HS-5 (cell line): ENCODE data around the gene ZC3H7B.
"Not testable (repeated sequence)": the region's sequence is repeated elsewhere in the genome, so short reads cannot be mapped to it uniquely, and the experiment has no call there.

Experiments
- DNase-seq: peaks from one replicate; pipeline ENCODE4 v3.0.0-alpha.2; 2012; ENCODE audit warnings: low read depth

Gene ZC3H7B

GRCh38 chr22:41301085-41302020, at the start of gene ZC3H7B:
ZC3H7B (plus strand) TSS chr22:41301525; CDS start chr22:41320661, 19,136 bp downstream.
- no peak for DNase-seq

GRCh38 chr22:41252365-41252764, 49.0 kb upstream of the ZC3H7B start:
- DNase-seq, result no peak

GRCh38 chr22:41254230-41254629, 47.1 kb upstream of the ZC3H7B start:
- DNase-seq, result no peak

DNA sequence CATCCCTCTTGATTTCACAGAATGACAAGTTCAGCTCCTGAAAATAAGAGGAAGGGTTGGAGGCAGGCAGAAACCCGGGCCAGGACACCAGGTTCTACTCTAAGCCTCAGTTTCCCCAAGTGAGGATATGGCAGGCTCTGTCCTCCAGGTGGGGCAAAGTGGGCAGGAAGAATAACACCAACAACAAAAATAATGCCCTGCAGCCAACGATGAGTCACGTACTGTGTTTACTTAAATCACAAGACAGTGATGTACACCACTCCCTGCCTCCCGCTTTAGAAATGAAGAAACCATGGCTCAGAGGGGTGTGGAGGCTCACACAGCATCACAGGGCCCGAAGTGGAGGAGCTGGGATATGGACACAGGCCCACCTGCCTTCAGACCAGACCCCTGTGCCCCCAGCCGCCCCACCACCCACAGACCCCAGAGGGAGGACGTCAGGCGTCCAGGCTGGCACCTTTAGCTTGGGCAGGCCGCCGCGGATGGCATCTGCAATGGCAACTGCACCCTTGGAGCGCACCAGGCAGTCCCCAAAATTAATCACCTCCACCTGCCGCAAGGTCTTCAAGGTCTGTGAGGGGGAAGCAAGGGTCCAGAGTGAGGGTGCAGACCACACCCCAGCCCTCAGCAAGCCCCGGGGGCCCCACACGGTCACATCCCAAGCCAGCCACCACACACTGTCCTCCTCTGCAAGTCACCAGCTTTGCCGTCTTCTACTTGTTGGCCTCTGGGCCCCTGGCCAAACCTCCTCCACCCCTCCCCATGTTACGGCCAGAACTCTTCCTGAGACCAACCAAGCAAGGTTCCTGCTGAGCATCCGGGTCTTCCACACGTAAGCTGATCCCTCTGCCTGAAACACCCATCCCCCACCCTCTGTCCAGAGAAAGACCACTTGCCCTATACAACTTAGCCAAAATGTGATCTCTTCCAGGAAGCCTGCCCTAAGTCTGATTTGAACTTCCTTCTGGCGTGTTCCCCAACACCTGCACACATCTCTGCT, 44.8 kb upstream of the ZC3H7B start:
- DNase-seq, result peak; percentile 18

- no peak for DNase-seq
Measured at GRCh38 chr22:41257696-41258095, 43.6 kb upstream of the ZC3H7B start.

GRCh38 chr22:41259756-41260155, 41.6 kb upstream of the ZC3H7B start:
- not testable (repeated sequence) for DNase-seq

- no peak for DNase-seq
Measured at GRCh38 chr22:41260871-41261270, 40.5 kb upstream of the ZC3H7B start.

DNA sequence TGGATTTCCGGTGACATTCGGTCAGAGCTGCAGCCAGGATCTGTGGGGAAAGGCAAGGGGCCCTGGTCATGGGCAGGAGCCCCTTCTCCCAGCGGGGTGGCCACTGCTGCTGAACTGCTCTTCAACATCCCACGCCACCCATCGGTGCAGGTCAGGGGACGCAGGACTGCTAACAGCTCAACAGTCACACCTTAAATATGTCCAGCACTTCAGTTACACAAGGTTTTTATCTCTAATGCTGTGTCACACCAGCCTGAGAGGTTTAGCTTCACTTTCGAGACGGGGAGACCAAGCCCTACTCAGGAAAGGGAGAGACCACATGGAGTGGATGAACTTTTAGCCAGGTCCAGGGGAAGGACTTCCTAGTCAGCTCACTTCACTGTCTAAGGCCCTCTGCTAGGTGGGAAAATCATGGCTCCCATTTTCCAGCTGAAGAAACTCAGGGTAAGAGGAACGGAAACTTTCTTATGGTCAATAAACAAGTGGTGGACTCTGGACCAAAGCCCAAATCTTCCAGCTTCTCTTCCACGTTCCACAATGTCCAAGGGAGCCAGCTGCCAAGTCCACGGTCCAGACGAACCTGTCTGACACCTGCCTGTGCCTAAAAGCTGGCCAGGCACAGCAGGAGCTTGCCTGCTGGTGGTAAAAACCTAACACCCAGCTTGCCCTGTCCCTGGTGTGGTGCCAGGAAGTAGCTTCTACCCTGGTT, 39.6 kb upstream of the ZC3H7B start:
- DNase-seq, result no peak

GRCh38 chr22:41262250-41262765, 39.0 kb upstream of the ZC3H7B start:
- DNase-seq, result no peak

DNA sequence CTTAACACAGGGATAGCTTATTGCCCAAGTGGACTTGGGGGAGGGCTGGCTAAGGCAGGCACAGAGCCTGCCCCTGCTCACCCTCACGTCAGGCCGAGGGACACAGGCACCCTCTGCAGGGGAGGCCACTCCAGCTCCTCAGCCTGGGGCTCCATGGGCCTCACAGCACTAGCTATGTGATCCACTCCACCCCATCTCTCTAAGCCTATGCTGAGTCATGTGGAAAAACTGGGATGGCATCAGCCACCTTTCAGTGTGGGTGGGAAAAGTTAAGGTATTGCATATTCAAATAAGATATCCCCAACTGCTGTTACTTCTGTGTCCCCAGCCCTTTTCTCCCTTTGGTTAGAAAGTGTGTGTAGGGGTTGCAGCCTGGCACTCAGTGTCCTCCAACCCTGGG, 37.6 kb upstream of the ZC3H7B start:
- no peak for DNase-seq

DNA sequence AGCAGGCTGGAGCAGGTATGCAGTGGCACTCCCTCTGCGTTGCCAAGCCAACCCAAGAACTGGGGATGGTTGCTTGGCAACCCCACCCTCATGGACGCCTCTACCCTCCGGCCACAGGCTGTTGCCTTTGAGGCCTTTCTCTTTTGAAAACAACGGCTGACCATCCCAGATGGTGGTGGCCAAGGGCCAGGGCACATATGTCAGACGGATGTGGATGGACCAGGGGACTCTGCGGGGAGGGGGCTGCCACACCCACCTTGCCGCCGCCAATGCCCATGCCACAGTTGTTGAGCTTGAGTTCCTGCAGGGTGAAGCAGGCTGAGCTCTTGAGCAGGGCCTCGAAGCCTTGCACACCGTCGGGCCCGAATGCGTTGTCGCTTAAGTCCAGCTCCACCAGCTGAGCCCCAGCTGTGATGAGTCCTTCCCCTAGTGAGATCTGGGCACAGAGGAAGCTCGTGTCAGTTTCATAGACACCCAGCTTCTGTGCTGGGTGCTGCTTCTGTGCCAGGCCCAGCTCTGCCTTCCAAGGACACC, 36.9 kb upstream of the ZC3H7B start:
- DNase-seq, result no peak

DNA sequence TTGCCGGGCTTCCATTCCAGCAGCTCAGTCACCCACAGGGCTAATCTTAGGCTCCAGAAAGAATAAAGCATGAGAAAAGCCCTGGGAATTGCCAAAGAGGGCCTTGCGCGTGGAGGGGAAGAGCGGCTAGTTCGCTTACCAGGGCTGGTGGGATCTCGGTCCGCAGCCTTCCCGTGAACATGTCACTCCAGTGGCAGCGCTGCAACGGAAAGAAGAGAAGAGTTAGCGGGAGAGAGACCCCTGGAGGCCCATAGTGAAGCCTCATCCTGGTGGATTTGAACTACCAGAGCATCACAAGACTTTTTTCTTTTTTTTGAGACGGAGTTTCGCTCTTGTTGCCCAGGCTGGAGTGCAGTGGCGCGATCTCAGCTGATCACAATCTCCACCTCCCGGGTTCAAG, 33.4 kb upstream of the ZC3H7B start:
- no peak for DNase-seq

- no peak for DNase-seq
Measured at GRCh38 chr22:41271787-41272186, 29.5 kb upstream of the ZC3H7B start.

GRCh38 chr22:41273128-41273527, 28.2 kb upstream of the ZC3H7B start:
- no peak for DNase-seq

- no peak for DNase-seq
Measured at GRCh38 chr22:41274856-41275255, 26.5 kb upstream of the ZC3H7B start.

GRCh38 chr22:41280065-41280464, 21.3 kb upstream of the ZC3H7B start:
- DNase-seq, result no peak

DNA sequence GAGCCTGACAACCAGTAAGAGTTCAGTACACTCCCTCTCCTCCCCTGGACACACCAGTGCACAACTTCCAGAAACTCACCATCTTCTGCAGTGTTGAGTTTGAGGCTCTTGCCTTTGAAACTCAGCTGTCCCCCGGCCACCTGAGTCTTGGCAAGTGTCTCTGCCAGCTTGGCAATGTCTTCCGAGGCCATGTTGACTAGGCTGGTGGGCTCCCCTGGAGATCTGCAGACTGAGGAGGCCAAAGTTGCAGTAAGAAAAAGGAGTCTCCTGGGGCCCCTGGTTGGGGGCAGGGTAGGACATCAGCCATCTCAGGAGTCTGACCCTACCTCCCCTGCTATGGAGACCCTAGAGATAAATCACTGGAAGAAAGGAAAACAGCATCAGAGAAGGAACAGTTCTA, 20.5 kb upstream of the ZC3H7B start:
- DNase-seq, result no peak

- no peak for DNase-seq
Measured at GRCh38 chr22:41284465-41284864, 16.9 kb upstream of the ZC3H7B start.

GRCh38 chr22:41285441-41285819, 15.9 kb upstream of the ZC3H7B start:
- peak; percentile 74 for DNase-seq

DNA sequence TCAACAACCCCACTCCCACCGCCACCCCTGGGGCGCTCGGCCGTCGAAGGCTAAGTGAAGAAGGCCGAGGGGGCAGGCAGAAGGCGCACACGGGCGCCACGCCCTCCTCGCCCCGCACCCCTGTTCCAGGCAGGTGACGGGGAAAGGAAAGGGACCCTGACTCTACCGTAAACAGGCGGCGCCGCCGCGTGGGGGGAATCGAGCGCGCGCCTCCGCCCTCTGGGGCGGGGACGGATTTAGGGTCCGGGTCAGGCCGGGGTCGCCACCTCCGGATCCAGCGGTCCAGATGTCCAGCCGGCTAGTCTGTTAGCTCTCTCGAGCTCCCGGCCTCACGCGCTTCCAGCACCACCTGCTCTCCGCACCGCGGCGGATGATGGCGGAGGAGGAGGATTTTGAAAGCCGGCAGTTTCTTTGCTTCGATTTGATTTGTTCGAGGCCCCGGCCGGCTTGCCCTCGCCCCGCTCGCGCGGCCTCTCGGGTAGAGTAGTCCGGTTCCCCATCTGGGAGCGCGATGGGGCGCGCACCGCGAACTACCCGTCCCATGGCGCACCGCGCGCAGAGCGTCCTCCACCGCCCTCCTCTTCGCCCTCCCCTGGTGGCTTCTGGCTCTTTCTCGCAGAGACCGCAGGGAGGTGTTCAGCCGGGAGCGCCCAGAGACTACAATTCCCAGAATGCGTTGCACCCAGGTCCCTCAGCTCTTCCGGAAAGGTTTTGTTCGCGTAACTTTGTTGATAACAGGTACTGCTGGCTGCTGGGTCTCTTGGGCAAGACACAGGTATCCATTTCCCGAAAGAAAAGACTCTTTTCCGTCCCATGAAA, 15.3 kb upstream of the ZC3H7B start, which contains the start of gene RANGAP1:
Gene RANGAP1, minus strand, starts transcription at position 368 of the 819 bp plus-strand sequence. CDS start 5,143 bp downstream, outside the sequence.
- DNase-seq, result peak; percentile 94
